ENCODE results near the gene CWC25. TPM values are rescaled to one million over a fixed set of nuclear protein-coding genes. Genes with fewer than 3 reads are reported as not detected.

The CWC25 gene
- total RNA-seq, 1 experiment from 2014 or later, result 14.1 TPM

DNA sequence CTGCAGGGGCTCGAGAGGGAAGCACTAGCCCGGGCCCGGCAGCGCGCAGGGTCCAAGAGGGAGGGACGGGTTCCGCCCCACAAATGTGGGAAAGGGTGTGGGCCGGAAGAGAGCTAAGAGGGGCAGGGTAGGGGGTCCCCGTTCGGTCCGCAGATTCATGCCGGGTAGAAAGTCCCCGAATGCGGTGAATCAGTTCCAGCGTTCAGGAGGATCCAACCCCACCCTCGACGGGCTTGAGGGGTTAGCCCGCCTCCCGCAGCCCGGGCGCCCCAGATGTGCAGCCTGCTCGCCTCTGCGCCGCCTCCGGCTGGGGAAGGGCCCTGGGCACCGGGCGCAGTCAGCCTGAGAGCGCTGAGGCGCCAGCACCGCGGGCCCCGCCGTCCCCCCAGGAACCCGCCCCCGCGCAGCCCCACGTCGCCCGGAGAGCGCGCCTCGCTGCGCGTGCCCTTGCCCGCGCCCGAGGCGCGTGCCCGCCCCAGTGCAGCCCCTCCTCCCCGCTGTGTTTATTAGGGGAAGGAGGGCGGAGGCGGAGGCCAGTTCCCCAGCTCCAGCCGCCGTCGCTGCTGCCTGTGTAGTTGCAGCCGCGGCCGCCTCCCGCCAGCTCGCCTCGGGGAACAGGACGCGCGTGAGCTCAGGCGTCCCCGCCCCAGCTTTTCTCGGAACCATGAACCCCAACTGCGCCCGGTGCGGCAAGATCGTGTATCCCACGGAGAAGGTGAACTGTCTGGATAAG lies 44.6 kb upstream of the CWC25 start, which contains the start of gene LASP1:
LASP1 (plus strand) TSS at position 533 of the 733 bp plus-strand sequence; CDS start at position 665, 132 bp downstream.
- CTCF ChIA-PET, result no interaction called here
- BruUV-seq (replicated peaks), result no TSS peak
- intact Hi-C loops (cut with micrococcal nuclease; ENCODE audit: unreplicated experiment), result loop anchor here (5.0 kb wide), 1 partner anchor 117 kb away; the partner anchor contains the start of gene PSMB3

DNA sequence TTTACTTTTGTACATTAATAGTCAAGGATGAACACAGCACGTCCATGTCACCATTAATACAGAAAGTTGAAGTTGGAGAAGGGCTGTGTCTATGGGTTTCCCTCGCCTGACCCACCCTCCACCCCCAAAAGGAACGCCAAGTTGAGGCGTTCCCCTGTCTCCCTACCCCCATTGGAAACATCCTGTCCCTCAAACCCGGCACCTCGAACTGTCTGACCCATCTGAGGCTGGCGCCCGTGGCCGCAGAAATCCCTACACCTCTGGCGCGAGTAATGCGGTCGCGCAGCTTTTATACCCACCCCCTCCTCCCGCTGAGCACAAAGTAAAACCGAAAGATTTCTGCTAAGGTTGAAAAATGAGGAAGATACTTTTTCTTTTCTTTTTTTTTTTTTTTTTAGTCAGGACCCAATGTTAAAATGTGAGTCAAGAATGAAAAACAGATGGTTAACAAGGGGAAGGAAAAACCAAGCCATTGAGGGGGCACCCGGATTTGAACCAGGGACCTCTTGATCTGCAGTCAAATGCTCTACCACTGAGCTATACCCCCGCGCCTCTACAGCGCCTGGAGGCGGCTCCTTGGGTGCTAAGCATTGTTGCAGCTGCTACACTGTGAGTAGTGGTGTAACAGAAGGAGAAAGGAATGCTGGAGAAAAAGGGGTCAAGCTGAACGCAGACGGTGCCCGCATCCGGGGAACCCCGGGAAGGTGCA lies 43.9 kb upstream of the CWC25 start:
- peak overlapping the region; percentile 85 for H3K27ac ChIP-seq (ENCODE audit: low read depth, low read length, poor library complexity, severe bottlenecking)
- H3K4me3 ChIP-seq (ENCODE audit: low read depth, low read length, poor library complexity, severe bottlenecking), result peak overlapping the region; percentile 89
- CTCF ChIA-PET, result no interaction called here
- H3K36me3 ChIP-seq (ENCODE audit: insufficient read depth, low read length, poor library complexity, severe bottlenecking), result no peaks in the 10 kb centered on the region
- TF ChIP-seq, protein P1, sequence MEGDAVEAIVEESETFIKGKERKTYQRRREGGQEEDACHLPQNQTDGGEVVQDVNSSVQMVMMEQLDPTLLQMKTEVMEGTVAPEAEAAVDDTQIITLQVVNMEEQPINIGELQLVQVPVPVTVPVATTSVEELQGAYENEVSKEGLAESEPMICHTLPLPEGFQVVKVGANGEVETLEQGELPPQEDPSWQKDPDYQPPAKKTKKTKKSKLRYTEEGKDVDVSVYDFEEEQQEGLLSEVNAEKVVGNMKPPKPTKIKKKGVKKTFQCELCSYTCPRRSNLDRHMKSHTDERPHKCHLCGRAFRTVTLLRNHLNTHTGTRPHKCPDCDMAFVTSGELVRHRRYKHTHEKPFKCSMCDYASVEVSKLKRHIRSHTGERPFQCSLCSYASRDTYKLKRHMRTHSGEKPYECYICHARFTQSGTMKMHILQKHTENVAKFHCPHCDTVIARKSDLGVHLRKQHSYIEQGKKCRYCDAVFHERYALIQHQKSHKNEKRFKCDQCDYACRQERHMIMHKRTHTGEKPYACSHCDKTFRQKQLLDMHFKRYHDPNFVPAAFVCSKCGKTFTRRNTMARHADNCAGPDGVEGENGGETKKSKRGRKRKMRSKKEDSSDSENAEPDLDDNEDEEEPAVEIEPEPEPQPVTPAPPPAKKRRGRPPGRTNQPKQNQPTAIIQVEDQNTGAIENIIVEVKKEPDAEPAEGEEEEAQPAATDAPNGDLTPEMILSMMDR (conservative IDR thresholded peaks at IDR 0.05; ENCODE audit: low read depth, low read length), result peak; percentile 22; the same call in 1 of the 2 replicates
- no peak for TF ChIP-seq EZH2 (IDR thresholded peaks at IDR 0.05; ENCODE audit: borderline replicate concordance, low read depth, low read length, poor library complexity, severe bottlenecking)
- no peaks in the 10 kb centered on the region for H3K27me3 ChIP-seq (replicated peaks; ENCODE audit: insufficient read depth, low read depth, low read length, poor library complexity)
- BruUV-seq (replicated peaks), result no TSS peak
- intact Hi-C loops (cut with micrococcal nuclease; ENCODE audit: unreplicated experiment), result loop anchor here (5.0 kb wide), 1 partner anchor 117 kb away; the partner anchor contains the start of gene PSMB3
- no peaks in the 10 kb centered on the region for H3K9me3 ChIP-seq (ENCODE audit: low read depth, low read length, poor library complexity, severe bottlenecking)
- peak; percentile 86 for DNase-seq (ENCODE audit: low spot score)
- POLR2A ChIA-PET (ENCODE audit: low non-redundant PET), result interaction anchor here (0.7 to 1.3 kb wide), 2 partner anchors 15 to 534 kb away, joined by 3 to 8 read pairs; partner anchors contain the start of gene RPL23
- H3K4me1 ChIP-seq (ENCODE audit: insufficient read depth, low read length, poor library complexity, severe bottlenecking), result peaks cover 16% of the 10 kb centered on the region

More for the DNA sequence above, 44.6 kb upstream of the CWC25 start, which contains the start of gene LASP1:
- no peaks in the 10 kb centered on the region for H3K36me3 ChIP-seq (ENCODE audit: insufficient read depth, low read length, poor library complexity, severe bottlenecking)
- H3K27me3 ChIP-seq (replicated peaks; ENCODE audit: insufficient read depth, low read depth, low read length, poor library complexity), result no peaks in the 10 kb centered on the region
- peak; percentile 90 for DNase-seq (ENCODE audit: low spot score)
- peak within 1 kb of the TSS; percentile 89 for H3K4me3 ChIP-seq (ENCODE audit: low read depth, low read length, poor library complexity, severe bottlenecking)
- peaks cover 23% of the 10 kb centered on the region for H3K4me1 ChIP-seq (ENCODE audit: insufficient read depth, low read length, poor library complexity, severe bottlenecking)
- H3K9me3 ChIP-seq (ENCODE audit: low read depth, low read length, poor library complexity, severe bottlenecking), result no peaks in the 10 kb centered on the region
- POLR2A ChIA-PET (ENCODE audit: low non-redundant PET), result interaction anchor here (0.7 to 1.3 kb wide), 2 partner anchors 16 to 534 kb away, joined by 3 to 8 read pairs; partner anchors contain the start of gene RPL23
- TF ChIP-seq, protein P1 (conservative IDR thresholded peaks at IDR 0.05; ENCODE audit: low read depth, low read length), result no peak
- no peak for TF ChIP-seq EZH2 (IDR thresholded peaks at IDR 0.05; ENCODE audit: borderline replicate concordance, low read depth, low read length, poor library complexity, severe bottlenecking)
- peak within 1 kb of the TSS; percentile 85 for H3K27ac ChIP-seq (ENCODE audit: low read depth, low read length, poor library complexity, severe bottlenecking)

DNA sequence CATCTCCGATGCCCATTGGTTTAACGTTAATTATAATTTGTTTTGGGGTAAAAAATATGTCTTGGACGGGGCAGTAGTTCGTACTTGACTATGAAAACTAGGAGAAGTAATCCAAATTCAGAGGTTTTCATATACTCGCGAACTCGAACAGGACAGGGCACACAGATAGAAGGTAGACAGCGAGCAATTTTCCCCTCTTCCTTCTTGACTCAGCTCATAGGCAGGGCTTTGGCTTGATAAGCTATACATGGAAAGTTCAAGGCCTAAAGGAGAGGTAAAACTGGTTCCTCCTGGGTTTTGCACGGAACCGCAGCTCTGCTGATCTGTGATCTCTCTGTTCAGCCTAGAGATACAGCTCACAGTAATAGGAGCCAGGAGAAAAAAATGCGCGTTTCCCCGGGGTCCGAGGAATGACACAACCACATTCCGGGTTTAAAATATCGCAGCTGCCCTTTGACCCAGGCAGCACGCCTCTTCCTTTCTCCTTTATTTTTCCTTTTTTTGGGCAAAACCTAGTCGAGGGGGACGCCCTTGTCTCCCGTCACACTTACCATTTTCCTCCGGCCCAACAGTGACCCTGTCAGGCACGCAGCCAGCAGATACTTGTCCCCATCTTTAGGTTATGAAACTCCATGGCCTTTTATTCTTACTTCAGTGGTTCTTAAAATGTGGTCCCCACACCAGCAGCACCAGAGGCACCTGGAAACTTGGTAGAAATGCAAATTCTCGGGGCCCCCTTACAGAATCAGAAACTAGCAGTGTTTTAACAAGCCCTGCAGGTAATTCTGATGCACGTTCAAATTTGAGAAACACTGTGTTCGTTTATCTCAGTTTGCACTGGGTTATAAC lies 43.1 kb upstream of the CWC25 start:
- POLR2A ChIA-PET (ENCODE audit: low non-redundant PET), result no interaction called here
- Histone ChIP-seq H3K27ac (ENCODE audit: low read depth, low read length, poor library complexity, severe bottlenecking) (peak overlapping the region; percentile 85), H3K27me3 (replicated peaks; ENCODE audit: insufficient read depth, low read depth, low read length, poor library complexity) (no peaks in the 10 kb centered on the region), H3K4me1 (ENCODE audit: insufficient read depth, low read length, poor library complexity, severe bottlenecking) (peaks cover 15% of the 10 kb centered on the region), H3K4me3 (ENCODE audit: low read depth, low read length, poor library complexity, severe bottlenecking) (peak overlapping the region; percentile 89), H3K9me3 (ENCODE audit: low read depth, low read length, poor library complexity, severe bottlenecking) (no peaks in the 10 kb centered on the region), H3K36me3 (ENCODE audit: insufficient read depth, low read length, poor library complexity, severe bottlenecking) (no peaks in the 10 kb centered on the region)
- BruUV-seq (replicated peaks), result no TSS peak
- peak; percentile 42 for DNase-seq (ENCODE audit: low spot score)
- CTCF ChIA-PET, result no interaction called here
- intact Hi-C loops (cut with micrococcal nuclease; ENCODE audit: unreplicated experiment), result loop anchor here (5.0 kb wide), 1 partner anchor 116 kb away; the partner anchor contains the start of gene PSMB3
- TF ChIP-seq EZH2 (IDR thresholded peaks at IDR 0.05; ENCODE audit: borderline replicate concordance, low read depth, low read length, poor library complexity, severe bottlenecking), result no peak
- TF ChIP-seq, protein P1 (conservative IDR thresholded peaks at IDR 0.05; ENCODE audit: low read depth, low read length), result no peak
